Esophagus muscularis mucosa (tissue), 3 donors: Measurements from ENCODE around the gene SPHK1.

Experiments
- EP300 ChIP-seq: sonication (generic); formaldehyde crosslinking; IDR thresholded peaks from one replicate; pipeline ENCODE4 v1.6.1; 2017; ENCODE audit warnings: antibody characterized with exemption
- TF ChIP-seq, protein P1 (sequence below), 3 experiments: fragments of 200-600 bp in 2 of 3; fragments of 450-650 bp in 1 of 3; sonication (generic) in 2 of 3; IDR thresholded peaks; one replicate each; pipeline ENCODE4 v1.5.1; 2017 to 2019; ENCODE audit warnings: antibody characterized with exemption in 3 of 3, mild to moderate bottlenecking in 2 of 3, moderate library complexity in 1 of 3

DNA sequence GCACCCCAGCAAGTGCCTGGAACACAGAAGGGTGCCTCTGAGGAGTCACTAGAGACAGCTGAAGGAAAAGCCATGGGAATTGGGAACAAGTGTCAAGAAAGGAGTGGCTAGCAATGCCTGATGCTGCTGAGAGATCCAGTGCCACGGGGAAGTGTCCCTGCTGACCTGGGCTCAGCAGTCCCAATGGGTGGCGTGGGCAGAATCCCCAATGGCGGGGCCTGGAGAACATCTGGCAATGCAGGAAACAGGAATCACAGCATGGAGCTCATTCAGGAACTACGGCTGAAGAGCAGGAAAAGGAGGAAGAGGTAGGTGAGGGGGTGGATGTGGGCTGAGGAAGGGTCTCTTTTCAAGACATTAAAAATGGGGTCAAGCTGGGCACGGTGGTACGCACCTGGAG, 38.5 kb downstream of the SPHK1 start:
- TF ChIP-seq, protein P1, sequence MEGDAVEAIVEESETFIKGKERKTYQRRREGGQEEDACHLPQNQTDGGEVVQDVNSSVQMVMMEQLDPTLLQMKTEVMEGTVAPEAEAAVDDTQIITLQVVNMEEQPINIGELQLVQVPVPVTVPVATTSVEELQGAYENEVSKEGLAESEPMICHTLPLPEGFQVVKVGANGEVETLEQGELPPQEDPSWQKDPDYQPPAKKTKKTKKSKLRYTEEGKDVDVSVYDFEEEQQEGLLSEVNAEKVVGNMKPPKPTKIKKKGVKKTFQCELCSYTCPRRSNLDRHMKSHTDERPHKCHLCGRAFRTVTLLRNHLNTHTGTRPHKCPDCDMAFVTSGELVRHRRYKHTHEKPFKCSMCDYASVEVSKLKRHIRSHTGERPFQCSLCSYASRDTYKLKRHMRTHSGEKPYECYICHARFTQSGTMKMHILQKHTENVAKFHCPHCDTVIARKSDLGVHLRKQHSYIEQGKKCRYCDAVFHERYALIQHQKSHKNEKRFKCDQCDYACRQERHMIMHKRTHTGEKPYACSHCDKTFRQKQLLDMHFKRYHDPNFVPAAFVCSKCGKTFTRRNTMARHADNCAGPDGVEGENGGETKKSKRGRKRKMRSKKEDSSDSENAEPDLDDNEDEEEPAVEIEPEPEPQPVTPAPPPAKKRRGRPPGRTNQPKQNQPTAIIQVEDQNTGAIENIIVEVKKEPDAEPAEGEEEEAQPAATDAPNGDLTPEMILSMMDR (IDR thresholded peaks at IDR 0.05) = no peak
- TF ChIP-seq EP300 = no peak
